Measurements from ENCODE around the gene TP53I13. TPM values are rescaled to one million over a fixed set of nuclear protein-coding genes. Genes with fewer than 3 reads are reported as not detected.

Gene TP53I13
- polyA plus RNA-seq, 4 donors, result 26.4 to 56.4 (median 42.1) TPM

GRCh38 chr17:29566473-29567303 lies 1.8 kb upstream of the TP53I13 start, which contains the start of gene ABHD15:
TSS of gene ABHD15 (minus strand) at chr17:29567037. CDS start at chr17:29566966, 71 bp downstream.
- DNase-seq (ENCODE audit: low read depth in 4 of 4, low spot score in 2 of 4), result no peak

GRCh38 chr17:29567304-29567553 lies 1.3 kb upstream of the TP53I13 start:
- no peak for DNase-seq (ENCODE audit: low read depth in 4 of 4, low spot score in 2 of 4)

GRCh38 chr17:29567554-29568330 lies 759 bp upstream of the TP53I13 start:
- DNase-seq (ENCODE audit: low read depth in 4 of 4, low spot score in 2 of 4), result no peak

GRCh38 chr17:29569245-29569950 lies 897 bp downstream of the TP53I13 start:
- no peak for DNase-seq (ENCODE audit: low read depth in 4 of 4, low spot score in 2 of 4)

GRCh38 chr17:29570521-29570920 lies 2.0 kb downstream of the TP53I13 start:
- no peak for DNase-seq (ENCODE audit: low read depth in 4 of 4, low spot score in 2 of 4)

GRCh38 chr17:29571486-29571882 lies 3.0 kb downstream of the TP53I13 start:
- DNase-seq (ENCODE audit: low read depth in 4 of 4, low spot score in 2 of 4), result no peak

- DNase-seq (ENCODE audit: low read depth in 4 of 4, low spot score in 2 of 4), result no peak
These were observed 3.6 kb downstream of the TP53I13 start for GRCh38 chr17:29571883-29572681.

- DNase-seq (ENCODE audit: low read depth in 4 of 4, low spot score in 2 of 4), result no peak
These were observed 4.4 kb downstream of the TP53I13 start for GRCh38 chr17:29572691-29573557.

- no peak for DNase-seq (ENCODE audit: low read depth in 4 of 4, low spot score in 2 of 4)
These were observed 5.0 kb downstream of the TP53I13 start for GRCh38 chr17:29573558-29573869.

GRCh38 chr17:29573871-29574731 lies 5.6 kb downstream of the TP53I13 start:
- DNase-seq (ENCODE audit: low read depth in 4 of 4, low spot score in 2 of 4), result no peak

- no peak for DNase-seq (ENCODE audit: low read depth in 4 of 4, low spot score in 2 of 4)
These were observed 6.4 kb downstream of the TP53I13 start for GRCh38 chr17:29574732-29575510.

GRCh38 chr17:29575511-29576213 lies 7.2 kb downstream of the TP53I13 start:
- DNase-seq (ENCODE audit: low read depth in 4 of 4, low spot score in 2 of 4), result no peak

GRCh38 chr17:29576214-29577000 lies 7.9 kb downstream of the TP53I13 start:
- DNase-seq (ENCODE audit: low read depth in 4 of 4, low spot score in 2 of 4), result no peak

- no peak for DNase-seq (ENCODE audit: low read depth in 4 of 4, low spot score in 2 of 4)
These were observed 8.5 kb downstream of the TP53I13 start for GRCh38 chr17:29577001-29577370.

- DNase-seq (ENCODE audit: low read depth in 4 of 4, low spot score in 2 of 4), result no peak
These were observed 9.1 kb downstream of the TP53I13 start for GRCh38 chr17:29577385-29578211.

All from left renal cortex interstitium (tissue), 4 donors.